ENCODE measurements around the gene PIK3C2G.

DNA sequence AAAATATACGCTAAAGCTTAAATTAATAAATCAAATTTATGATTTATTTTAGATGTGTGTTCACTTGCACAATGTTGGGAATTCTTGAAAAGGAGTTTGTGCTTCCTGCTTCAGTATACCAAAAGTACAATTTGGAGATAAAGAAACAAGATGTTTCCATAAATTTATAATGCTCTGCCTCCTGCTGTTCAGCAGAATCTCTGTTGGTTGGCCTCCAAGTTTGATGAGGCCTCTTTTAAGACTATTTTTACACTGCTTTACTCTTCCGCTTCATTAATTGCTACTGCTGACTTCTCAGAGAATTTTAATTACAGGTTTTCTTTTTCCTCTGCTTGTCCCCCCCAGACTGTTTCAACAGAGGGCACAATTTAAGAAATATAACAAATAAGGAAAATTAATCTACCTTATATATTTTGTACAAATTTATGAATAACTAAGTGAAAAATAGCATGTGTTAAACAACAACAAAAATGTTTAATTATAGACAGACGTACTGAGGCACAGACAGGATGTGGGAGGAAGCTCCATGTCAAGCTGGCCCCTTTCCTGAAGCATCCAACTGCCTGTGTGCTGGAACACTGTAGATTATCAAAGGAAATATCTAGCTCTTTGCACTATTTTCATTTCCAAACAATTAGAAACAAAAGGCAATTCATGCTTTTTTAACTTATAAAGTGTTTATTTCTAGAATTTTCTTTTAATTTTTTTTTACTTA, 83.9 kb downstream of the PIK3C2G start:
- TF ChIP-seq PHF21A (CRISPR knock-in tag; IDR thresholded peaks at IDR 0.05) (no peak), RAD21 (CRISPR knock-in tag; IDR thresholded peaks at IDR 0.05) (no peak), SRSF1 (optimal IDR thresholded peaks at IDR 0.05; ENCODE audit: low read depth, low read length) (no peak), TCF7L2 (IDR thresholded peaks at IDR 0.05; ENCODE audit: low read depth, low read length) (no peak), ZNF83 (CRISPR knock-in tag; IDR thresholded peaks at IDR 0.05; ENCODE audit: borderline replicate concordance) (no peak), TBP (CRISPR knock-in tag; IDR thresholded peaks at IDR 0.05) (no peak), ONECUT2 (CRISPR knock-in tag; IDR thresholded peaks at IDR 0.05) (no peak), NR1H2 (CRISPR knock-in tag; IDR thresholded peaks at IDR 0.05; ENCODE audit: borderline replicate concordance, low read depth) (no peak), TCF7 (IDR thresholded peaks at IDR 0.05; ENCODE audit: low read depth) (no peak)
- TF ChIP-seq, protein P1, sequence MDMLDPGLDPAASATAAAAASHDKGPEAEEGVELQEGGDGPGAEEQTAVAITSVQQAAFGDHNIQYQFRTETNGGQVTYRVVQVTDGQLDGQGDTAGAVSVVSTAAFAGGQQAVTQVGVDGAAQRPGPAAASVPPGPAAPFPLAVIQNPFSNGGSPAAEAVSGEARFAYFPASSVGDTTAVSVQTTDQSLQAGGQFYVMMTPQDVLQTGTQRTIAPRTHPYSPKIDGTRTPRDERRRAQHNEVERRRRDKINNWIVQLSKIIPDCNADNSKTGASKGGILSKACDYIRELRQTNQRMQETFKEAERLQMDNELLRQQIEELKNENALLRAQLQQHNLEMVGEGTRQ (IDR thresholded peaks at IDR 0.05; ENCODE audit: low read depth, low read length), result no peak
- TF ChIP-seq, protein P1 (CRISPR knock-in tag; IDR thresholded peaks at IDR 0.05; ENCODE audit: borderline replicate concordance), result no peak
